Measurements from ENCODE around the gene LRRC74A.

Gene LRRC74A

DNA sequence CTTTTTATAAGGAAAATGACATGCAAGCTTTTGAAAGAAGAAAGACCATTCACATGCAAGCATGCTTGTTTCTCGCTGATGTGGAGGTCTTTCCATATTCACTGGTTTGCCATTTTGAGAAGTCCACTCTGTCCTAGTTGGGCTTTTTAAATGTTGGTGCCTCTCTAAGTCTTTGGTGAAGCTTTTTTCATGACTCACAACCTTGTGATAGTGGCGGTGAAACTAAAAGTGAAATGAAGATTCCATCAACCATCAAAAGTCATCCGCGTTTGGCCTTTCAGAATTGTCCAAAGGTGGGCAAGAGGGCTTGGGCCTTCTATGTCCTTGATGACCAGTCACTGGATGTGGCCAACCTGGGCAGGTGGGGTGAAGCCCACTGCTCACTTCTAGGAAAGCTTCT is 4.3 kb downstream of the LRRC74A start:
- no peaks in the 10 kb centered on the region for H4K20me1 ChIP-seq (ENCODE audit: insufficient read depth, low read length)
- H3K79me2 ChIP-seq (ENCODE audit: low read length): no peaks in the 10 kb centered on the region
- TF ChIP-seq CTCF (IDR thresholded peaks at IDR 0.05; ENCODE audit: low read depth, low read length): no peak
- no peak for TF ChIP-seq EZH2phosphoT487 (IDR thresholded peaks at IDR 0.05; ENCODE audit: low read depth)
- 0 out of 2 replicates have a peak, but pooled peaks cover 5% of the 10 kb centered on the region for H3K27me3 ChIP-seq (ENCODE audit: low read depth, low read length)
- H3K4me2 ChIP-seq (ENCODE audit: low read length): no peak overlapping the region
- H3K36me3 ChIP-seq (replicated peaks; ENCODE audit: low read depth, low read length): no peaks in the 10 kb centered on the region
- no peaks in the 10 kb centered on the region for H3K4me1 ChIP-seq (ENCODE audit: low read length)
- no peak overlapping the region for H3K27ac ChIP-seq (ENCODE audit: low read length)
- H2AFZ ChIP-seq (ENCODE audit: low read depth, low read length): no peak overlapping the region
- no peaks in the 10 kb centered on the region for H3K9me3 ChIP-seq (ENCODE audit: insufficient read depth, low read length)
- H3K4me3 ChIP-seq (ENCODE audit: low read length): no peak overlapping the region
- no peak overlapping the region for H3K9ac ChIP-seq (ENCODE audit: low read length)

DNA sequence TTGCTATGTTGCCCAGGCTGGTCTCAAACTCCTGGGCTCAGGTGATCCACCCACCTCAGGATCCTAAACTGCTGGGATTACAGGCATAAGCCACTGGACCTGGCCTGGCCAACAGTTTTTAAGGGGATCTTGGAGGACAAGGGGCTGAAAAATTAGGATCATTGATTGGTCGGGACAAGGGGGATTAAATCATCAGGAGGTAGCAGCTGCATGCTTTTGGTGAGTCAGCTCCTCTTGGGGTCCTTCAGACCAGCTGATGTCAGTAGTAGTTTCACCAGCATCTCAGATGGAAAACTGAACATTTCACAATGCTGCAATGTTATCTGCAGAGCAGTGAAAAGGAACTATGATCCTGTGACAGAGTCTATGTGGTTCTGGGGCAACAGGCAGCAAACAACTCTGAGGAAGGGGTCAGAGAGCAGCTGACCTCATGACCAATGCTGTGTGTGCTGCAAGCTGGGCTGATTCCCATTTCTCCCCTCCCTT is 6.3 kb downstream of the LRRC74A start:
- H3K36me3 ChIP-seq (replicated peaks; ENCODE audit: low read depth, low read length): no peaks in the 10 kb centered on the region
- H3K4me1 ChIP-seq (ENCODE audit: low read length): no peaks in the 10 kb centered on the region
- H3K9me3 ChIP-seq (ENCODE audit: insufficient read depth, low read length): no peaks in the 10 kb centered on the region
- H4K20me1 ChIP-seq (ENCODE audit: insufficient read depth, low read length): no peaks in the 10 kb centered on the region
- no peak overlapping the region for H3K4me3 ChIP-seq (ENCODE audit: low read length)
- no peak for TF ChIP-seq CTCF (IDR thresholded peaks at IDR 0.05; ENCODE audit: low read depth, low read length)
- no peak for TF ChIP-seq EZH2phosphoT487 (IDR thresholded peaks at IDR 0.05; ENCODE audit: low read depth)
- H3K4me2 ChIP-seq (ENCODE audit: low read length): no peak overlapping the region
- H3K79me2 ChIP-seq (ENCODE audit: low read length): no peaks in the 10 kb centered on the region
- H3K27me3 ChIP-seq (ENCODE audit: low read depth, low read length): peaks cover 4% of the 10 kb centered on the region
- no peak overlapping the region for H2AFZ ChIP-seq (ENCODE audit: low read depth, low read length)
- H3K9ac ChIP-seq (ENCODE audit: low read length): no peak overlapping the region
- no peak overlapping the region for H3K27ac ChIP-seq (ENCODE audit: low read length)

DNA sequence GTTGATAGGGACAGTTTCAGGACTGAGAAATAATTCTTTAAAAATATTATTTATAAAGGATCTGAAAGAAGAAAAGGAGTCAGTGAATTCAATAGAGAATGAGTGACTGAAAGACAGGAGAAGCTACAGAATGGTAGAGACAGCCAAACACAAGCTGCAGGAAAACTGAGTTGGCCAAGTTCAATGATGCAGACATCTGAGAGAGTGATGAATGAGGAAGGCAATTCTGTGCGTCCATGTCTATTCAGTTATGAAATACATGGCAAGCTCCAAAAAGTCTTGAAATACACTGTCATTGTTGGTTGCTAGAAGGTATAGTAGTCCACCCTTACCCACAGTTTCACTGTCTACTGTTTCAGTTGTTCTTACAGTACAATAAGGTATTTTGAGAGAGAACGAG is 6.8 kb downstream of the LRRC74A start:
- H3K4me3 ChIP-seq (ENCODE audit: low read length): no peak overlapping the region
- H3K27ac ChIP-seq (ENCODE audit: low read length): no peak overlapping the region
- no peaks in the 10 kb centered on the region for H3K79me2 ChIP-seq (ENCODE audit: low read length)
- peaks cover 9% of the 10 kb centered on the region for H3K27me3 ChIP-seq (ENCODE audit: low read depth, low read length)
- no peak overlapping the region for H3K9ac ChIP-seq (ENCODE audit: low read length)
- no peaks in the 10 kb centered on the region for H4K20me1 ChIP-seq (ENCODE audit: insufficient read depth, low read length)
- no peak overlapping the region for H2AFZ ChIP-seq (ENCODE audit: low read depth, low read length)
- no peaks in the 10 kb centered on the region for H3K36me3 ChIP-seq (replicated peaks; ENCODE audit: low read depth, low read length)
- no peaks in the 10 kb centered on the region for H3K9me3 ChIP-seq (ENCODE audit: insufficient read depth, low read length)
- H3K4me1 ChIP-seq (ENCODE audit: low read length): no peaks in the 10 kb centered on the region
- H3K4me2 ChIP-seq (ENCODE audit: low read length): no peak overlapping the region
- TF ChIP-seq EZH2phosphoT487 (IDR thresholded peaks at IDR 0.05; ENCODE audit: low read depth) (no peak), CTCF (IDR thresholded peaks at IDR 0.05; ENCODE audit: low read depth, low read length) (no peak)

DNA sequence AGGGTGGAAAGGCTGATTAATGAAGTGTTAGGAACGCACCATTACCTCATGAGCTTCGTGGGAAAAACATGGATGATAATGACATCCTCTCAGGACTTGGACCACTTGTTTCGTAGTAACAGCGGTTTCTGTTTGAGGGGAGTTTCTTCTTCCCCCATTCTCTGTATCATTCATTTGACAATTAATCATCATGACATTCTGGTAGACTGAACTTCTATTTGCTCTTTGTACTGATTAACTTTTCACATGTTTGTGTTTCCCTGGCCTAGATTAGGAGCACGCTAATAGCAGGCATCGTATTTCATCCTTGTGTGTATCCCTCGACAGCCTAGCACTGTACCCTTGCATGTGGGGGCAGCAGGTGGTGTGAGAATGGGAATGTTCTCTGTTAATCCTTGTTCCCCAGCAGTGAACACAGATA is 8.0 kb downstream of the LRRC74A start:
- no peak overlapping the region for H2AFZ ChIP-seq (ENCODE audit: low read depth, low read length)
- no peak overlapping the region for H3K9ac ChIP-seq (ENCODE audit: low read length)
- H3K36me3 ChIP-seq (replicated peaks; ENCODE audit: low read depth, low read length): no peaks in the 10 kb centered on the region
- TF ChIP-seq EZH2phosphoT487 (IDR thresholded peaks at IDR 0.05; ENCODE audit: low read depth) (no peak), CTCF (IDR thresholded peaks at IDR 0.05; ENCODE audit: low read depth, low read length) (no peak)
- no peak overlapping the region for H3K27ac ChIP-seq (ENCODE audit: low read length)
- no peak overlapping the region for H3K4me2 ChIP-seq (ENCODE audit: low read length)
- peaks cover 21% of the 10 kb centered on the region for H3K27me3 ChIP-seq (ENCODE audit: low read depth, low read length)
- H3K9me3 ChIP-seq (ENCODE audit: insufficient read depth, low read length): no peaks in the 10 kb centered on the region
- no peaks in the 10 kb centered on the region for H4K20me1 ChIP-seq (ENCODE audit: insufficient read depth, low read length)
- no peaks in the 10 kb centered on the region for H3K4me1 ChIP-seq (ENCODE audit: low read length)
- H3K4me3 ChIP-seq (ENCODE audit: low read length): no peak overlapping the region
- no peaks in the 10 kb centered on the region for H3K79me2 ChIP-seq (ENCODE audit: low read length)

Measured in OCI-LY3 (cell line).